Measurements from ENCODE around the gene ERF.

DNA sequence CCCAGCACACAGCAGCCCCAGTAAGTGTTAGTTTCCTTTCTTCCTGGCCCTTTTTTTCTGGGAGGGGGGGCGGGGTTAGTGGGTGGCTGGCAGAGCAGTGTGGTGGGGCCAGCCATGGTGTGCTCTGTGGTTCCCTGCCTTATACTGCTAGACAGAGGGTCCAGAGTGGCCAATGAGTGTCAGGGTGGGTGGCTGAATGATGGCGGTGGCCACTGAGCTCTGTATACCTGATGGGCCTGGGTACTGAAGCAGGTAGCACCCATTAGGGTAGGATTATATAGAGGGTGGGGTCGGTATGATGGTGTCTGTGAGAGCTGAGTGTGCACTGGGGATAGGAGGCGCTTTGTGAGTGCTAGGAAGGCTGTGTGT lies 27.9 kb upstream of the ERF start:
- TF ChIP-seq, protein P1, sequence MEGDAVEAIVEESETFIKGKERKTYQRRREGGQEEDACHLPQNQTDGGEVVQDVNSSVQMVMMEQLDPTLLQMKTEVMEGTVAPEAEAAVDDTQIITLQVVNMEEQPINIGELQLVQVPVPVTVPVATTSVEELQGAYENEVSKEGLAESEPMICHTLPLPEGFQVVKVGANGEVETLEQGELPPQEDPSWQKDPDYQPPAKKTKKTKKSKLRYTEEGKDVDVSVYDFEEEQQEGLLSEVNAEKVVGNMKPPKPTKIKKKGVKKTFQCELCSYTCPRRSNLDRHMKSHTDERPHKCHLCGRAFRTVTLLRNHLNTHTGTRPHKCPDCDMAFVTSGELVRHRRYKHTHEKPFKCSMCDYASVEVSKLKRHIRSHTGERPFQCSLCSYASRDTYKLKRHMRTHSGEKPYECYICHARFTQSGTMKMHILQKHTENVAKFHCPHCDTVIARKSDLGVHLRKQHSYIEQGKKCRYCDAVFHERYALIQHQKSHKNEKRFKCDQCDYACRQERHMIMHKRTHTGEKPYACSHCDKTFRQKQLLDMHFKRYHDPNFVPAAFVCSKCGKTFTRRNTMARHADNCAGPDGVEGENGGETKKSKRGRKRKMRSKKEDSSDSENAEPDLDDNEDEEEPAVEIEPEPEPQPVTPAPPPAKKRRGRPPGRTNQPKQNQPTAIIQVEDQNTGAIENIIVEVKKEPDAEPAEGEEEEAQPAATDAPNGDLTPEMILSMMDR (conservative IDR thresholded peaks at IDR 0.05; ENCODE audit: low read depth, low read length) = no peak
- TF ChIP-seq, protein P2, sequence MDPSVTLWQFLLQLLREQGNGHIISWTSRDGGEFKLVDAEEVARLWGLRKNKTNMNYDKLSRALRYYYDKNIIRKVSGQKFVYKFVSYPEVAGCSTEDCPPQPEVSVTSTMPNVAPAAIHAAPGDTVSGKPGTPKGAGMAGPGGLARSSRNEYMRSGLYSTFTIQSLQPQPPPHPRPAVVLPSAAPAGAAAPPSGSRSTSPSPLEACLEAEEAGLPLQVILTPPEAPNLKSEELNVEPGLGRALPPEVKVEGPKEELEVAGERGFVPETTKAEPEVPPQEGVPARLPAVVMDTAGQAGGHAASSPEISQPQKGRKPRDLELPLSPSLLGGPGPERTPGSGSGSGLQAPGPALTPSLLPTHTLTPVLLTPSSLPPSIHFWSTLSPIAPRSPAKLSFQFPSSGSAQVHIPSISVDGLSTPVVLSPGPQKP (IDR thresholded peaks at IDR 0.05; ENCODE audit: borderline replicate concordance, low read depth, low read length) = no peak
- TF ChIP-seq, protein P3, sequence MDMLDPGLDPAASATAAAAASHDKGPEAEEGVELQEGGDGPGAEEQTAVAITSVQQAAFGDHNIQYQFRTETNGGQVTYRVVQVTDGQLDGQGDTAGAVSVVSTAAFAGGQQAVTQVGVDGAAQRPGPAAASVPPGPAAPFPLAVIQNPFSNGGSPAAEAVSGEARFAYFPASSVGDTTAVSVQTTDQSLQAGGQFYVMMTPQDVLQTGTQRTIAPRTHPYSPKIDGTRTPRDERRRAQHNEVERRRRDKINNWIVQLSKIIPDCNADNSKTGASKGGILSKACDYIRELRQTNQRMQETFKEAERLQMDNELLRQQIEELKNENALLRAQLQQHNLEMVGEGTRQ (IDR thresholded peaks at IDR 0.05; ENCODE audit: low read depth, low read length) = no peak
- TF ChIP-seq POLR2A (IDR thresholded peaks at IDR 0.05; ENCODE audit: low read depth, low read length) (no peak), BHLHE40 (IDR thresholded peaks at IDR 0.05; ENCODE audit: low read depth, low read length) (no peak), FOS (IDR thresholded peaks at IDR 0.05; ENCODE audit: low read depth, low read length) (no peak), RFX5 (IDR thresholded peaks at IDR 0.05; ENCODE audit: low read depth, low read length) (no peak), MXI1 (IDR thresholded peaks at IDR 0.05; ENCODE audit: borderline replicate concordance, low read depth, low read length) (no peak), RAD21 (IDR thresholded peaks at IDR 0.05; ENCODE audit: low read length) (no peak), CEBPB (IDR thresholded peaks at IDR 0.05; ENCODE audit: low read depth, low read length) (no peak), RCOR1 (IDR thresholded peaks at IDR 0.05; ENCODE audit: insufficient replicate concordance, low read length) (no peak), CHD1 (IDR thresholded peaks at IDR 0.05; ENCODE audit: low read depth, low read length) (no peak)
